Measurements from ENCODE around the gene DDT. TPM values are rescaled to one million over a fixed set of nuclear protein-coding genes. Genes with fewer than 3 reads are reported as not detected.
"Not testable (repeated sequence)": the region's sequence is repeated elsewhere in the genome, so short reads cannot be mapped to it uniquely, and the experiment has no call there.

DDT gene
- total RNA-seq, 1 donor from 2014 or later = 108 TPM

DNA sequence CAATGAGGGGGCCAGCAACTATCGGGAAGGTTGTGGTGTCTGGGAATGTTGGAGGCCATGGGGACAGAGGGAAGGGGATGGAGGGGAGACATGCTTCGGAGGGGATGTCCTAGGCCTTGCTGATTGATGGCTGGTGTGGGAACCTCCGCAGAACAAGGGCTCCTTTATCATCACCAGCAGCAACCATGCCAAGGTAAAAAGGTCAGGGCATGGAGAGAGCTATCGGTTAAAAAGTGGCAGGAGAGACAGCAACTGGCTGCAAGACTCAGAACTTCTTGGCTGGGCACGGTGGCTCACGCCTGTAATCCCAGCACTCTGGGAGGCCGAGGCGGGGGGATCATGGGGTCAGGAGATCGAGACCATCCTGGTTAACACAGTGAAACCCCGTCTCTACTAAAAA is 28.0 kb upstream of the DDT start:
- no peak for DNase-seq (ENCODE audit: extremely low spot score, unreplicated experiment)
- Mint-ChIP-seq H3K4me1 (ENCODE audit: unreplicated experiment) (no peaks in the 10 kb centered on the region), H3K27me3 (ENCODE audit: unreplicated experiment) (peaks cover 8% of the 10 kb centered on the region), H3K27ac (ENCODE audit: unreplicated experiment) (no peak overlapping the region), H3K36me3 (ENCODE audit: unreplicated experiment) (no peaks in the 10 kb centered on the region), H3K4me3 (ENCODE audit: unreplicated experiment) (no peak overlapping the region), H3K9me3 (ENCODE audit: unreplicated experiment) (no peaks in the 10 kb centered on the region)
- TF ChIP-seq, protein P1, sequence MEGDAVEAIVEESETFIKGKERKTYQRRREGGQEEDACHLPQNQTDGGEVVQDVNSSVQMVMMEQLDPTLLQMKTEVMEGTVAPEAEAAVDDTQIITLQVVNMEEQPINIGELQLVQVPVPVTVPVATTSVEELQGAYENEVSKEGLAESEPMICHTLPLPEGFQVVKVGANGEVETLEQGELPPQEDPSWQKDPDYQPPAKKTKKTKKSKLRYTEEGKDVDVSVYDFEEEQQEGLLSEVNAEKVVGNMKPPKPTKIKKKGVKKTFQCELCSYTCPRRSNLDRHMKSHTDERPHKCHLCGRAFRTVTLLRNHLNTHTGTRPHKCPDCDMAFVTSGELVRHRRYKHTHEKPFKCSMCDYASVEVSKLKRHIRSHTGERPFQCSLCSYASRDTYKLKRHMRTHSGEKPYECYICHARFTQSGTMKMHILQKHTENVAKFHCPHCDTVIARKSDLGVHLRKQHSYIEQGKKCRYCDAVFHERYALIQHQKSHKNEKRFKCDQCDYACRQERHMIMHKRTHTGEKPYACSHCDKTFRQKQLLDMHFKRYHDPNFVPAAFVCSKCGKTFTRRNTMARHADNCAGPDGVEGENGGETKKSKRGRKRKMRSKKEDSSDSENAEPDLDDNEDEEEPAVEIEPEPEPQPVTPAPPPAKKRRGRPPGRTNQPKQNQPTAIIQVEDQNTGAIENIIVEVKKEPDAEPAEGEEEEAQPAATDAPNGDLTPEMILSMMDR (IDR thresholded peaks at IDR 0.05) = no peak

DNA sequence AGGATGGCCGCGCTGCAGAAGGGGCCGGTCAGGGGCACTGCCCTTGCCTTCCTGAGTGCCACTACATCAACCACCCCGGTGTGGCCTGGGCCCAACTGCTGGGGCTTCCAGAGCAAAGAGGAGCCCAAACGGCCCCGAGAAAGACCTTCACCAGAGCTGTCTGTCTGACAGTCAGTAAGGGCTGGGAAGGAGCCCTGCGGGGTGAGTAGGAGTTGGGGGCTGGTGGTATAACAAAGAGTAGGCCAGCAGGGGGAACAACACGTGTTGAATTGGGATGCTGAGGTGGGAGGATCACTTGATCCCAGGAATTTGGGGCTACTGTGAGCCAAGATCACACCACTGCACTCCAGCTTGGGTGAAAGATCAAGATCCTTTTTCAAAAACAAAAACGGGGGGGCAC is 27.1 kb upstream of the DDT start:
- Mint-ChIP-seq H3K36me3 (ENCODE audit: unreplicated experiment) (no peaks in the 10 kb centered on the region), H3K27me3 (ENCODE audit: unreplicated experiment) (peaks cover 8% of the 10 kb centered on the region), H3K9me3 (ENCODE audit: unreplicated experiment) (no peaks in the 10 kb centered on the region), H3K4me3 (ENCODE audit: unreplicated experiment) (no peak overlapping the region), H3K4me1 (ENCODE audit: unreplicated experiment) (no peaks in the 10 kb centered on the region), H3K27ac (ENCODE audit: unreplicated experiment) (no peak overlapping the region)
- TF ChIP-seq, protein P1 (IDR thresholded peaks at IDR 0.05) = no peak
- no peak for DNase-seq (ENCODE audit: extremely low spot score, unreplicated experiment)

DNA sequence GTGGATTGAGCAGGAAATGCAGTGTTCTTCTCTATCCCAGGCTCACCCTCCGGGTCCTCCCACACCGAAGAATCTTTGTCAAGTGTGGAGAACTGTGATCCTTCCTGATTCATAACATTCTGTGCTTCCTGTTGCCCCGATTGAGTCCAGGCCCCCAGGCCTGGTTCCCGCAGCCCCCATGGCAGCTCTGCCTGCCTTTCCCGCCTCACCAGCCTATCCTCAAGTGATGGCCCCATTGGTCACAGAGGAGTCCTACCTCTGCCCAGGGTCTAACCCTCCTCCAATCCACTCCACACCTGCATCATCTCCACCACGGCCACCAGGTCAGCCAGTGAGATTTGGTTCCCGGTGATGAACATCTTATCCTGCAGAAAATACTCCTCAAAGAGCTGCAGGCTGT is 25.5 kb upstream of the DDT start:
- not testable (repeated sequence) for H3K4me3 Mint-ChIP-seq (ENCODE audit: unreplicated experiment); H3K4me1 Mint-ChIP-seq (ENCODE audit: unreplicated experiment); DNase-seq (ENCODE audit: extremely low spot score, unreplicated experiment); H3K27ac Mint-ChIP-seq (ENCODE audit: unreplicated experiment); H3K36me3 Mint-ChIP-seq (ENCODE audit: unreplicated experiment); H3K9me3 Mint-ChIP-seq (ENCODE audit: unreplicated experiment)
- H3K27me3 Mint-ChIP-seq (ENCODE audit: unreplicated experiment) = peaks cover 12% of the 10 kb centered on the region

DNA sequence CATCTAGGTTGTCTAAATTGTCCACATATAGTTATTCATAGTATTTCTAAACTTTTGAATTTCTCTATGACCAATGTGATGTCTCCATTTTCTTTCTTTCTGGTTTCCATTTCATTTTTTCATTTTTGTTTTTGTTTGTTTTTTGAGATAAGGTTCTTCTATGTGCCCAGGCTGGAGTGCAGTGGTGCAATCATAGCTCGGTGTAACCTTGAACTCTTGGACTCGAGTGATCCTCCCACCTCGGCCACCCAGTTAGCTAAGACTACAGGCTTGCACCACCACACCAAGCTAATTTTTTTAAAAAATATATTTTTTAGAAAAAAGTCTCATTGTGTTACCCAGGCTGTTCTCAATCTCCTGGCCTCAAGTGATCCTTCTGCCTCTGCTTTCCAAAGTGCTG is 22.9 kb upstream of the DDT start:
- Mint-ChIP-seq H3K4me1 (ENCODE audit: unreplicated experiment) (no peaks in the 10 kb centered on the region), H3K4me3 (ENCODE audit: unreplicated experiment) (no peak overlapping the region)

DNA sequence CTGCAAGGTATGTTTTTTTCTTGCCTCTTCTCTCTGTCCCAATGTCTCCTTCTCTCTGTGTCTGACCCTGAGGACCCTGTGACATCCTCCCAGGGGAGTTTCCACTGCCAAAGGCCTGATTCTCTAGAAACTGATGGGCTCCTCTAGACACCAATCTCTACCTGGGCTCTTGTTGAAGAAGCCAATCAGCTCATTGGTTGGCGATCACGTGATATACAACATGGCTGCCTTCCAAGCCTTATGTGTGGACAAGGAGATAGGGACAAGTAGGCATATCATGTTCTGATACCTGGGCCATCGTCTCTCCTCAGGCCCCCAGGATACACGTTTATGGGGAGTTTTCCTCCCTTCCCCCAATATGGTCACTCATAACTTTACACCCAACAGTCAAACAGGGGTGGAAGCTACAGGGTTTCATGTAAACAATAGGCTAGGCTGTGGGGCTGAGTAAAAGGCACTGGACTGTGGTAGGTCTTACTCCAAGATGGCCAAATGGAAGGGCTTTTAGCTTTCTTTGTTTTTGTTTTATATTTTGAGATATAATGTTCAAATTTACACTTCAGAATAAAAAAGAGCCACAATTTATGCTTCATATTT is 19.4 kb upstream of the DDT start:
- not testable (repeated sequence) for H3K4me3 Mint-ChIP-seq (ENCODE audit: unreplicated experiment); H3K9me3 Mint-ChIP-seq (ENCODE audit: unreplicated experiment); DNase-seq (ENCODE audit: extremely low spot score, unreplicated experiment); H3K27ac Mint-ChIP-seq (ENCODE audit: unreplicated experiment); H3K36me3 Mint-ChIP-seq (ENCODE audit: unreplicated experiment); H3K4me1 Mint-ChIP-seq (ENCODE audit: unreplicated experiment); H3K27me3 Mint-ChIP-seq (ENCODE audit: unreplicated experiment)

More for the DNA sequence above, 22.9 kb upstream of the DDT start:
- Mint-ChIP-seq H3K9me3 (ENCODE audit: unreplicated experiment) (no peaks in the 10 kb centered on the region), H3K27me3 (ENCODE audit: unreplicated experiment) (peaks cover 12% of the 10 kb centered on the region), H3K36me3 (ENCODE audit: unreplicated experiment) (no peaks in the 10 kb centered on the region), H3K27ac (ENCODE audit: unreplicated experiment) (no peak overlapping the region)
- DNase-seq (ENCODE audit: extremely low spot score, unreplicated experiment) = no peak
- TF ChIP-seq, protein P1 (IDR thresholded peaks at IDR 0.05) = no peak

DNA sequence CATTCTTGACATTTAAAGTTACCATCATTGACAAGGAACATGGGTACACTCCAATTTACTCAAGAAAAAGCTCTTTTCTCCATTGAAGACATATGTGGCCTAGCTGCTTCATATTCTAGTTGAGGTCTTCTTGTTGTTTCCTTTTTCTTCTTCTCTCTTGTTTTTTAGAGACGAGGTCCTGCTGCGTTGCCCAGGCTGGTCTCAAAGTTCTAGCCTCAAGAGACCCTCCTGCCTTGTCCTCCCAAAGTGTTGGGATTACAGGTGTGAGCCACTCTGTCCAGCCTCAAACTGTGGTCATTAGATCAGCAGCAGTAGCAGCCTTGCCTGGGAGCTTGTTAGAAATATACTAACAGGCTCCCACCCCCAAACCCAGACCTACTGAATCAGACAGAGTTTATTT is 18.8 kb upstream of the DDT start:
- not testable (repeated sequence) for H3K4me3 Mint-ChIP-seq (ENCODE audit: unreplicated experiment); H3K27me3 Mint-ChIP-seq (ENCODE audit: unreplicated experiment); H3K36me3 Mint-ChIP-seq (ENCODE audit: unreplicated experiment); H3K9me3 Mint-ChIP-seq (ENCODE audit: unreplicated experiment); DNase-seq (ENCODE audit: extremely low spot score, unreplicated experiment); H3K4me1 Mint-ChIP-seq (ENCODE audit: unreplicated experiment); H3K27ac Mint-ChIP-seq (ENCODE audit: unreplicated experiment)

DNA sequence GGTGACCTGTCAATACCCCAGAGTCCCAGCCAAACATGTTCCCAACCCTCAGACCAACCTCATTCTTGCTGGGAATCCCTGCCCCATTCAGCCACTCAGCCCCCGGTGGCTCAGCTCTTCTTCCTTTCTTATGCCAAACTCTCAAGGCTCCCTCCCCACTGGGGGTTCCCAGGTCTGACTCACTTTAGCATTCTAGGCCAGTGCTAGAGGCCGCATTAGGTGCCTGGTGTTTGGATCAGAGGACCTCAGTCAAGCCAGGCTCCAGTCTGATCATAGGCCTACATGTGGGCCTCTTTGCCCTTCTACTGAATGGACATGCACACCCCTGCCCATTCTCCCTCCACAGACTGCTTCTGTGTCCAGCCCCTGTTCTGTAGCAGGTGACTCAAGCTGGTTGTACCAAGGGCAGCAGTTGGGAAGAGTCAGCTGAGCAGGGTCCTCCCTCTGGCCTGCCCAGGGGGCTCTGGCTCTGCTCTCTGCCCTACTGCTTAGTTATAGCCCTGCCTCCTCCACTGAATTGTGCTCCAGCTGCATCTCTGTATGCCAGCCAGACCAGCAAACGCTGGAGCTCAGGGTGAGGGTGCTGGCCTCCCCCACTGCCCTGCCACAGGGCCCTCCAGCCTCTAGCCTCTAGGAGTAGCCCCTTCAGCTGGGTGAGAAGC is 15.5 kb upstream of the DDT start:
- H3K27ac Mint-ChIP-seq (ENCODE audit: unreplicated experiment); H3K27me3 Mint-ChIP-seq (ENCODE audit: unreplicated experiment); DNase-seq (ENCODE audit: extremely low spot score, unreplicated experiment); H3K4me1 Mint-ChIP-seq (ENCODE audit: unreplicated experiment); H3K36me3 Mint-ChIP-seq (ENCODE audit: unreplicated experiment); H3K4me3 Mint-ChIP-seq (ENCODE audit: unreplicated experiment); H3K9me3 Mint-ChIP-seq (ENCODE audit: unreplicated experiment): not testable (repeated sequence)

DNA sequence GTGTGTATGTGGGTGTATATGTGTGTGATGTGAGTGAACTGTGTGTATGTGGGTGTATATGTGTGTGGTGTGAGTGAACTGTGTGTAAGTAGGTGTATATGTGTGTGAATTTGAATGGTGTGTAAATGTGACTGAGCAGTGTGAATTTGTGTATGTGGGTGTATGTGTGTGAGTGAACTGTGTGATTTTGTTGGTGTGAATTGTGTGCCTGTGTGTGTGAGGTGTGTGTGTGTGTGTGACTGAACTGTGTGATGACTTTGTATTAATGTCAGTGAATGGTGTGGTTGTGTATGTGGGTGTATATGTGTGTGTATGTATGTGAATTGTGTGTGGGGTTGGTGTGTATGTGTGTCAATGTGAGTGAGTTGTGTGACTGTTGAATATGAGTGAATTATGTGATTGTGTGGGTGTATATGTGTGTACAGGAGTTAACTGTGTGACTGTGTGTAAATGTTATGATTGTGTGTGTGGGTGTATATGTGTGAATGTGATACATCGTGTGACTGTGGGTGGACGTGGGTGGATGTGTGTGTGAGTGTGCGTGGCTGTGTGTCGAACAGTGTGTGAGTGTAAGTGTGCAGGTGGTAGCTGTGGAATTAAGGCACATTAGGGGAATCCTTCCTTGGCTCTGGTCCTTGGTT is 12.4 kb upstream of the DDT start:
- H3K27me3 Mint-ChIP-seq (ENCODE audit: unreplicated experiment); H3K4me1 Mint-ChIP-seq (ENCODE audit: unreplicated experiment); H3K9me3 Mint-ChIP-seq (ENCODE audit: unreplicated experiment); H3K27ac Mint-ChIP-seq (ENCODE audit: unreplicated experiment); DNase-seq (ENCODE audit: extremely low spot score, unreplicated experiment); H3K4me3 Mint-ChIP-seq (ENCODE audit: unreplicated experiment); H3K36me3 Mint-ChIP-seq (ENCODE audit: unreplicated experiment): not testable (repeated sequence)

DNA sequence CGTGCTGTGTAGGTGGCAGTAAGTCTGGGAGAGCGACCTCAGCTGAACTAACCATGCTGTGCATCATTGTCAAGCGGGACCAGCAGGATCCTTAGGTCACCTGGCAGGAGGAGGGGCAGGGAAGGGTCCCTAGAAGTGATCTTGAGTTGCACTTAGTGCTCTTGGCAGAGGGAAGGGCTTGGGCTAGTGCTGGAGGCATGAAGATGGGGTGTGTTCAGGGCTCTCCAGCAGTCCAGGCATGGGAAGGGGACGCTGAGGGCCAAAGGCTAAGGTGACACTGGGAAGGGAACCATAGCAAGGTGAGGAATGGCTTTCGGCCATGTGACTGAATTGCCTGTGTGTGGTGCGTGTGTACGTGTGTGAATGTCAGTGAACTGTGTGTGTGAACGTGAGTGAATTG is 11.8 kb upstream of the DDT start:
- H3K27ac Mint-ChIP-seq (ENCODE audit: unreplicated experiment); H3K9me3 Mint-ChIP-seq (ENCODE audit: unreplicated experiment): not testable (repeated sequence)

More for the DNA sequence above, 11.8 kb upstream of the DDT start:
- not testable (repeated sequence) for H3K4me3 Mint-ChIP-seq (ENCODE audit: unreplicated experiment); H3K4me1 Mint-ChIP-seq (ENCODE audit: unreplicated experiment); H3K36me3 Mint-ChIP-seq (ENCODE audit: unreplicated experiment); H3K27me3 Mint-ChIP-seq (ENCODE audit: unreplicated experiment); DNase-seq (ENCODE audit: extremely low spot score, unreplicated experiment)

Data from osteocyte (in vitro differentiated cells).